Fibroblast of lung (primary cell): ENCODE measurements around the gene TRIM34. TPM values are rescaled to one million over a fixed set of nuclear protein-coding genes. Genes with fewer than 3 reads are reported as not detected.
A peak's percentile ranks its signal among the peaks of the same experiment; 100 is the strongest.

ENCODE experiments used
- DNase-seq, 2 donors: peaks; one replicate each; pipeline versions ENCODE4 v3.0.0 to v3.0.0-alpha.2; 2010; ENCODE audit warnings: low read depth in 2 of 2
- H2AFZ ChIP-seq: 2 replicates; pipeline ENCODE4 v1.5.1; 2012; ENCODE audit warnings: low read length, control low read depth, inconsistent platforms
- H3K27ac ChIP-seq: 2 replicates; pipeline ENCODE4 v1.5.1; 2011; ENCODE audit warnings: low read length, control low read depth; ENCODE audit not compliant: insufficient read depth
- H3K27me3 ChIP-seq: 2 replicates; pipeline ENCODE4 v1.5.1; 2011; ENCODE audit warnings: mild to moderate bottlenecking, low read length; ENCODE audit not compliant: control insufficient read depth, insufficient read depth
- H3K36me3 ChIP-seq: 2 replicates; pipeline ENCODE4 v1.5.1; 2011; ENCODE audit warnings: low read length; ENCODE audit not compliant: control insufficient read depth, insufficient read depth
- H3K4me1 ChIP-seq: 2 replicates; pipeline ENCODE4 v1.5.1; 2011; ENCODE audit warnings: low read length; ENCODE audit not compliant: control insufficient read depth, insufficient read depth; ENCODE audit errors: extremely low read depth
- H3K4me2 ChIP-seq: 2 replicates; pipeline ENCODE4 v1.5.1; 2011; ENCODE audit warnings: low read length, control low read depth; ENCODE audit not compliant: insufficient read depth; ENCODE audit errors: extremely low read depth
- H3K4me3 ChIP-seq, 4 experiments: fragments of 200-600 bp in 1 of 4; sonication (generic) in 1 of 4; replicated peaks in 1 of 4; 2 replicates each; pipeline ENCODE4 v1.5.1; 2011 to 2016; ENCODE audit warnings: low read length in 4 of 4, low read depth in 3 of 4, mild to moderate bottlenecking in 3 of 4, control low read depth in 2 of 4, inconsistent platforms in 1 of 4, mixed read lengths in 1 of 4; ENCODE audit not compliant: insufficient read depth in 1 of 4; ENCODE audit errors: control extremely low read depth in 1 of 4
- H3K79me2 ChIP-seq: 2 replicates; pipeline ENCODE4 v1.5.1; 2012; ENCODE audit warnings: mild to moderate bottlenecking, low read length, inconsistent platforms; ENCODE audit not compliant: control insufficient read depth, insufficient read depth
- H3K9ac ChIP-seq: 2 replicates; pipeline ENCODE4 v1.5.1; 2011; ENCODE audit warnings: mild to moderate bottlenecking, low read length, control low read depth; ENCODE audit not compliant: insufficient read depth
- H3K9me3 ChIP-seq: 2 replicates; pipeline ENCODE4 v1.5.1; 2012; ENCODE audit warnings: low read depth, low read length; ENCODE audit not compliant: control insufficient read depth, insufficient read depth
- H4K20me1 ChIP-seq: 2 replicates; pipeline ENCODE4 v1.5.1; 2011; ENCODE audit warnings: low read length; ENCODE audit not compliant: control insufficient read depth, insufficient read depth; ENCODE audit errors: extremely low read depth
- EZH2 ChIP-seq: IDR thresholded peaks from 2 replicates; pipeline ENCODE4 v1.5.1; 2012; ENCODE audit warnings: low read length, control low read depth, mild to moderate bottlenecking; ENCODE audit errors: missing control alignments
- polyA plus RNA-seq, 2 donors: library from polyadenylated mRNA; depleted of rRNA in 1 of 2; stranded (reverse) in 1 of 2; unstranded in 1 of 2; fragments of >200 nt; gene quantifications; 2 replicates each; pipeline ENCODE4 v1.2.1, GENCODE V29; 2011 to 2012; ENCODE audit warnings: missing spikeins in 1 of 2
- total RNA-seq: library from RNA; depleted of rRNA; stranded (reverse); fragments of >200 nt; gene quantifications from 2 replicates; pipeline ENCODE4 v1.2.1, GENCODE V29; 2014
- TF ChIP-seq, protein P1 (sequence below), 2 donors: IDR thresholded peaks in 1 of 2; conservative IDR thresholded peaks in 1 of 2; 1 replicate in 1 of 2; 2 replicates in 1 of 2; pipeline ENCODE4 v1.5.1; 2011 to 2012; ENCODE audit warnings: low read length in 2 of 2, control low read depth in 1 of 2, inconsistent platforms in 1 of 2, low read depth in 1 of 2, mild to moderate bottlenecking in 1 of 2

TRIM34 gene
- total and polyA plus RNA-seq, 2 donors (not counting 1 experiment from before 2014, with no cell fraction given) = 17.8 to 18.5 TPM

GRCh38 chr11:5603326-5603725, 21.5 kb upstream of the TRIM34 start:
- Histone ChIP-seq H3K27ac (no peak overlapping the region), H3K79me2 (no peaks in the 10 kb centered on the region), H4K20me1 (no peaks in the 10 kb centered on the region), H3K9me3 (no peaks in the 10 kb centered on the region), H3K4me2 (no peak overlapping the region), H3K4me3 (no peak overlapping the region), H3K27me3 (no peaks in the 10 kb centered on the region), H3K4me1 (peaks cover 6% of the 10 kb centered on the region), H3K36me3 (no peaks in the 10 kb centered on the region), H2AFZ (no peak overlapping the region), H3K9ac (no peak overlapping the region)
- no peak for TF ChIP-seq EZH2
- TF ChIP-seq, protein P1, sequence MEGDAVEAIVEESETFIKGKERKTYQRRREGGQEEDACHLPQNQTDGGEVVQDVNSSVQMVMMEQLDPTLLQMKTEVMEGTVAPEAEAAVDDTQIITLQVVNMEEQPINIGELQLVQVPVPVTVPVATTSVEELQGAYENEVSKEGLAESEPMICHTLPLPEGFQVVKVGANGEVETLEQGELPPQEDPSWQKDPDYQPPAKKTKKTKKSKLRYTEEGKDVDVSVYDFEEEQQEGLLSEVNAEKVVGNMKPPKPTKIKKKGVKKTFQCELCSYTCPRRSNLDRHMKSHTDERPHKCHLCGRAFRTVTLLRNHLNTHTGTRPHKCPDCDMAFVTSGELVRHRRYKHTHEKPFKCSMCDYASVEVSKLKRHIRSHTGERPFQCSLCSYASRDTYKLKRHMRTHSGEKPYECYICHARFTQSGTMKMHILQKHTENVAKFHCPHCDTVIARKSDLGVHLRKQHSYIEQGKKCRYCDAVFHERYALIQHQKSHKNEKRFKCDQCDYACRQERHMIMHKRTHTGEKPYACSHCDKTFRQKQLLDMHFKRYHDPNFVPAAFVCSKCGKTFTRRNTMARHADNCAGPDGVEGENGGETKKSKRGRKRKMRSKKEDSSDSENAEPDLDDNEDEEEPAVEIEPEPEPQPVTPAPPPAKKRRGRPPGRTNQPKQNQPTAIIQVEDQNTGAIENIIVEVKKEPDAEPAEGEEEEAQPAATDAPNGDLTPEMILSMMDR (conservative IDR thresholded peaks at IDR 0.05 in 1 of 2, IDR thresholded peaks at IDR 0.05 in 1 of 2; ENCODE audit: low read depth in 1 of 2, low read length in 2 of 2) = no peak
- no peak for DNase-seq

GRCh38 chr11:5604896-5605295, 19.9 kb upstream of the TRIM34 start:
- TF ChIP-seq EZH2 = no peak
- TF ChIP-seq, protein P1 (conservative IDR thresholded peaks at IDR 0.05 in 1 of 2, IDR thresholded peaks at IDR 0.05 in 1 of 2; ENCODE audit: low read depth in 1 of 2, low read length in 2 of 2) = no peak
- Histone ChIP-seq H2AFZ (no peak overlapping the region), H3K27ac (no peak overlapping the region), H3K79me2 (no peaks in the 10 kb centered on the region), H3K27me3 (no peaks in the 10 kb centered on the region), H3K4me1 (peaks cover 6% of the 10 kb centered on the region), H4K20me1 (no peaks in the 10 kb centered on the region), H3K9me3 (no peaks in the 10 kb centered on the region), H3K9ac (no peak overlapping the region), H3K36me3 (no peaks in the 10 kb centered on the region), H3K4me2 (no peak overlapping the region), H3K4me3 (no peak overlapping the region)
- DNase-seq = peak in 1 of 2 donors; percentile 26

GRCh38 chr11:5605849-5606248, 19.0 kb upstream of the TRIM34 start:
- H3K36me3 ChIP-seq = no peaks in the 10 kb centered on the region
- no peak overlapping the region for H3K9ac ChIP-seq
- H3K9me3 ChIP-seq = no peaks in the 10 kb centered on the region
- DNase-seq = peak; percentile 86 to 91
- H2AFZ ChIP-seq = no peak overlapping the region
- H3K79me2 ChIP-seq = no peaks in the 10 kb centered on the region
- H3K4me2 ChIP-seq = no peak overlapping the region
- no peaks in the 10 kb centered on the region for H3K27me3 ChIP-seq
- H3K27ac ChIP-seq = no peak overlapping the region
- H4K20me1 ChIP-seq = no peaks in the 10 kb centered on the region
- TF ChIP-seq, protein P1 (conservative IDR thresholded peaks at IDR 0.05 in 1 of 2, IDR thresholded peaks at IDR 0.05 in 1 of 2; ENCODE audit: low read depth in 1 of 2, low read length in 2 of 2) = no peak
- no peak for TF ChIP-seq EZH2
- no peak overlapping the region for H3K4me3 ChIP-seq
- peaks cover 4% of the 10 kb centered on the region for H3K4me1 ChIP-seq
